ENCODE results near the gene CYTH2. TPM values are rescaled to one million over a fixed set of nuclear protein-coding genes. Genes with fewer than 3 reads are reported as not detected.

CYTH2 gene
- total and polyA plus RNA-seq, 9 of the 15 experiments (the other 6 are each of a cell fraction or from before 2014, with no cell fraction given): 1.8 to 45.2 (median 23.8) TPM

- TF ChIP-seq ZNF584 (CRISPR knock-in tag; IDR thresholded peaks at IDR 0.05; ENCODE audit: low read depth) (no peak), ZSCAN32 (CRISPR knock-in tag; IDR thresholded peaks at IDR 0.05) (no peak), FOXK1 (CRISPR knock-in tag; IDR thresholded peaks at IDR 0.05; ENCODE audit: borderline replicate concordance) (no peak), HES1 (IDR thresholded peaks at IDR 0.05; ENCODE audit: low read depth) (peak; percentile 16; the same call in 1 of the 2 replicates), ZNF583 (CRISPR knock-in tag; IDR thresholded peaks at IDR 0.05) (no peak), SMARCA5 (IDR thresholded peaks at IDR 0.05) (peak; percentile 95), GMEB1 (CRISPR knock-in tag; IDR thresholded peaks at IDR 0.05) (no peak), MEIS2 (IDR thresholded peaks at IDR 0.05; ENCODE audit: partially characterized antibody) (no peak), ZC3H8 (IDR thresholded peaks at IDR 0.05) (0 out of 2 replicates have a peak, but pooled peaks have one; percentile 66), SMAD4 (CRISPR knock-in tag; conservative IDR thresholded peaks at IDR 0.05) (peak; percentile 37; the same call in 1 of the 2 replicates), TRIM24 (IDR thresholded peaks at IDR 0.05) (peak; percentile 73 to 88), ZBTB7A (IDR thresholded peaks at IDR 0.05; ENCODE audit: borderline replicate concordance, control insufficient read depth, low read depth, low read length) (peak; percentile 48; the same call in 1 of the 2 replicates), CTBP1 (IDR thresholded peaks at IDR 0.05; ENCODE audit: borderline replicate concordance) (0 out of 2 replicates have a peak, but pooled peaks have one; percentile 29), ARNT (IDR thresholded peaks at IDR 0.05) (peak; percentile 85; a peak in 3 of 4 replicates), ESRRA (IDR thresholded peaks at IDR 0.05; ENCODE audit: borderline replicate concordance, low read depth) (peak; percentile 59), ZFP36 (IDR thresholded peaks at IDR 0.05; ENCODE audit: low read depth, low read length, partially characterized antibody) (peak; percentile 63)
- TF ChIP-seq, protein P1, sequence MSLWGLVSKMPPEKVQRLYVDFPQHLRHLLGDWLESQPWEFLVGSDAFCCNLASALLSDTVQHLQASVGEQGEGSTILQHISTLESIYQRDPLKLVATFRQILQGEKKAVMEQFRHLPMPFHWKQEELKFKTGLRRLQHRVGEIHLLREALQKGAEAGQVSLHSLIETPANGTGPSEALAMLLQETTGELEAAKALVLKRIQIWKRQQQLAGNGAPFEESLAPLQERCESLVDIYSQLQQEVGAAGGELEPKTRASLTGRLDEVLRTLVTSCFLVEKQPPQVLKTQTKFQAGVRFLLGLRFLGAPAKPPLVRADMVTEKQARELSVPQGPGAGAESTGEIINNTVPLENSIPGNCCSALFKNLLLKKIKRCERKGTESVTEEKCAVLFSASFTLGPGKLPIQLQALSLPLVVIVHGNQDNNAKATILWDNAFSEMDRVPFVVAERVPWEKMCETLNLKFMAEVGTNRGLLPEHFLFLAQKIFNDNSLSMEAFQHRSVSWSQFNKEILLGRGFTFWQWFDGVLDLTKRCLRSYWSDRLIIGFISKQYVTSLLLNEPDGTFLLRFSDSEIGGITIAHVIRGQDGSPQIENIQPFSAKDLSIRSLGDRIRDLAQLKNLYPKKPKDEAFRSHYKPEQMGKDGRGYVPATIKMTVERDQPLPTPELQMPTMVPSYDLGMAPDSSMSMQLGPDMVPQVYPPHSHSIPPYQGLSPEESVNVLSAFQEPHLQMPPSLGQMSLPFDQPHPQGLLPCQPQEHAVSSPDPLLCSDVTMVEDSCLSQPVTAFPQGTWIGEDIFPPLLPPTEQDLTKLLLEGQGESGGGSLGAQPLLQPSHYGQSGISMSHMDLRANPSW (CRISPR knock-in tag; IDR thresholded peaks at IDR 0.05): no peak
- TF ChIP-seq, protein P2, sequence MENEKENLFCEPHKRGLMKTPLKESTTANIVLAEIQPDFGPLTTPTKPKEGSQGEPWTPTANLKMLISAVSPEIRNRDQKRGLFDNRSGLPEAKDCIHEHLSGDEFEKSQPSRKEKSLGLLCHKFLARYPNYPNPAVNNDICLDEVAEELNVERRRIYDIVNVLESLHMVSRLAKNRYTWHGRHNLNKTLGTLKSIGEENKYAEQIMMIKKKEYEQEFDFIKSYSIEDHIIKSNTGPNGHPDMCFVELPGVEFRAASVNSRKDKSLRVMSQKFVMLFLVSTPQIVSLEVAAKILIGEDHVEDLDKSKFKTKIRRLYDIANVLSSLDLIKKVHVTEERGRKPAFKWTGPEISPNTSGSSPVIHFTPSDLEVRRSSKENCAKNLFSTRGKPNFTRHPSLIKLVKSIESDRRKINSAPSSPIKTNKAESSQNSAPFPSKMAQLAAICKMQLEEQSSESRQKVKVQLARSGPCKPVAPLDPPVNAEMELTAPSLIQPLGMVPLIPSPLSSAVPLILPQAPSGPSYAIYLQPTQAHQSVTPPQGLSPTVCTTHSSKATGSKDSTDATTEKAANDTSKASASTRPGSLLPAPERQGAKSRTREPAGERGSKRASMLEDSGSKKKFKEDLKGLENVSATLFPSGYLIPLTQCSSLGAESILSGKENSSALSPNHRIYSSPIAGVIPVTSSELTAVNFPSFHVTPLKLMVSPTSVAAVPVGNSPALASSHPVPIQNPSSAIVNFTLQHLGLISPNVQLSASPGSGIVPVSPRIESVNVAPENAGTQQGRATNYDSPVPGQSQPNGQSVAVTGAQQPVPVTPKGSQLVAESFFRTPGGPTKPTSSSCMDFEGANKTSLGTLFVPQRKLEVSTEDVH (IDR thresholded peaks at IDR 0.05; ENCODE audit: low read depth, partially characterized antibody): peak; percentile 64
- TF ChIP-seq, protein P3, sequence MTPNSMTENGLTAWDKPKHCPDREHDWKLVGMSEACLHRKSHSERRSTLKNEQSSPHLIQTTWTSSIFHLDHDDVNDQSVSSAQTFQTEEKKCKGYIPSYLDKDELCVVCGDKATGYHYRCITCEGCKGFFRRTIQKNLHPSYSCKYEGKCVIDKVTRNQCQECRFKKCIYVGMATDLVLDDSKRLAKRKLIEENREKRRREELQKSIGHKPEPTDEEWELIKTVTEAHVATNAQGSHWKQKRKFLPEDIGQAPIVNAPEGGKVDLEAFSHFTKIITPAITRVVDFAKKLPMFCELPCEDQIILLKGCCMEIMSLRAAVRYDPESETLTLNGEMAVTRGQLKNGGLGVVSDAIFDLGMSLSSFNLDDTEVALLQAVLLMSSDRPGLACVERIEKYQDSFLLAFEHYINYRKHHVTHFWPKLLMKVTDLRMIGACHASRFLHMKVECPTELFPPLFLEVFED (CRISPR knock-in tag; conservative IDR thresholded peaks at IDR 0.05): peak; percentile 96
Measured at GRCh38 chr19:48501494-48502349, 32.6 kb downstream of the CYTH2 start (continued).

Data from K562 (cell line).